Bronchial epithelial cell (primary cell): ENCODE results near the gene DUSP15. TPM values are rescaled to one million over a fixed set of nuclear protein-coding genes. Genes with fewer than 3 reads are reported as not detected.
A peak's percentile ranks its signal among the peaks of the same experiment; 100 is the strongest.

ENCODE experiments used
- DNase-seq: peaks from one replicate; pipeline ENCODE4 v3.0.0-alpha.2; 2010; ENCODE audit warnings: low read depth
- FAIRE-seq: peaks from 2 replicates; lab custom pipeline; 2011; peaks lifted over from hg19 to GRCh38; lab: Jason Lieb, UNC
- H3K27me3 ChIP-seq: 2 replicates; pipeline ENCODE4 v1.5.1; 2011; ENCODE audit warnings: low read length; ENCODE audit not compliant: control insufficient read depth, insufficient read depth
- H3K36me3 ChIP-seq: 2 replicates; pipeline ENCODE4 v1.5.1; 2011; ENCODE audit warnings: low read length; ENCODE audit not compliant: control insufficient read depth, insufficient read depth
- H3K4me3 ChIP-seq: 2 replicates; pipeline ENCODE4 v1.5.1; 2011; ENCODE audit warnings: mild to moderate bottlenecking, low read depth, low read length, control low read depth
- CTCF ChIP-seq: IDR thresholded peaks from 2 replicates; pipeline ENCODE4 v1.5.1; 2011; ENCODE audit warnings: mild to moderate bottlenecking, moderate library complexity, low read length, control low read depth, inconsistent platforms; ENCODE audit not compliant: insufficient read depth, severe bottlenecking
- total RNA-seq: library from RNA; depleted of rRNA; stranded (reverse); fragments of >200 nt; gene quantifications from 2 replicates; pipeline ENCODE4 v1.2.1, GENCODE V29; 2014

Gene DUSP15
- total RNA-seq, 1 donor from 2014 or later: not detected

GRCh38 chr20:31837896-31838397, 32.4 kb downstream of the DUSP15 start:
- peaks cover 7% of the 10 kb centered on the region for H3K27me3 ChIP-seq
- no peak for DNase-seq
- no peak for TF ChIP-seq CTCF
- no peaks in the 10 kb centered on the region for H3K36me3 ChIP-seq
- no peak for FAIRE-seq
- H3K4me3 ChIP-seq: no peak overlapping the region

- Histone ChIP-seq H3K27me3 (peaks cover 7% of the 10 kb centered on the region), H3K36me3 (no peaks in the 10 kb centered on the region), H3K4me3 (no peak overlapping the region)
- DNase-seq (no peak), FAIRE-seq (no peak)
- no peak for TF ChIP-seq CTCF
Measured at GRCh38 chr20:31836853-31837608, 33.3 kb downstream of the DUSP15 start.

GRCh38 chr20:31835977-31836852, 34.1 kb downstream of the DUSP15 start:
- Histone ChIP-seq H3K36me3 (no peaks in the 10 kb centered on the region), H3K27me3 (peaks cover 6% of the 10 kb centered on the region), H3K4me3 (no peak overlapping the region)
- DNase-seq (peak; percentile 71), FAIRE-seq (no peak)
- no peak for TF ChIP-seq CTCF

- no peaks in the 10 kb centered on the region for H3K36me3 ChIP-seq
- peaks cover 6% of the 10 kb centered on the region for H3K27me3 ChIP-seq
- FAIRE-seq (no peak), DNase-seq (no peak)
- no peak for TF ChIP-seq CTCF
- no peak overlapping the region for H3K4me3 ChIP-seq
Measured at GRCh38 chr20:31835554-31835953, 34.8 kb downstream of the DUSP15 start.

GRCh38 chr20:31833931-31834521, 36.3 kb downstream of the DUSP15 start:
- H3K27me3 ChIP-seq: peaks cover 6% of the 10 kb centered on the region
- DNase-seq (no peak), FAIRE-seq (no peak)
- TF ChIP-seq CTCF: no peak
- no peak overlapping the region for H3K4me3 ChIP-seq
- H3K36me3 ChIP-seq: no peaks in the 10 kb centered on the region
